ENCODE measurements around the gene TMEM218. TPM values are rescaled to one million over a fixed set of nuclear protein-coding genes. Genes with fewer than 3 reads are reported as not detected.

The TMEM218 gene
- total RNA-seq, 1 experiment from 2014 or later, result 17.9 TPM

DNA sequence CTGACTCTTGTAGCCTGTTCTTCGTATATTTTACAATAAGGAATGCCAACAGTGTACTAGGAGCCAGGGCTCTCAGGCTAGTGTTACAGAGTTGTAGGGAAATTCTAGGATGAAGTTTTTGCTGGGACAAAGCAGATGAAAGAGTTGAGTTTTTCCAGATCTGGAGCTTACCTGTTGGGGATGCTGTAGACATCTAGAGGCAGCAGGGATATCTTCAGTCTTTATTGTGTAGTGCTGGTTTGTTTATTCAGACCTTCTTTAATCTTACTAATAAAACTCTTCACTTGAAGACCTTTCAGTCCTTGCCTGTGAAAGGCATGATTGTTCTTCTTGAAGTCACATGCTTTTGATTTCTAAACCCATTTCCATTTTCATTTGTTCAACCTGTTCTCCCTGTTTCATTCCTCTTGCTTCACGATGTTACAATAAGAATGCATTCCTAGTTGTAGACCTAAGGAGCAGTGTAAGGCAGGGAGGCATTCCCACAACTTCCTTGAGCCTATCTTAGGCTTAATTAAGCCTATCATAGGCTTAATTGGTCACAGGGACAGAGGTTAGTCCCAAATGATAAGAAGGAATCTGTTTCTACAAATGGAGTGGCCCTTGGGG lies 56.2 kb downstream of the TMEM218 start:
- Histone ChIP-seq H3K9me3 (ENCODE audit: control insufficient read depth in 1 of 2, insufficient read depth in 1 of 2, low read depth in 1 of 2, low read length in 2 of 2) (no peaks in the 10 kb centered on the region), H4K20me1 (ENCODE audit: insufficient read depth) (no peaks in the 10 kb centered on the region), H3K4me2 (ENCODE audit: low read length) (no peak overlapping the region), H3K9ac (ENCODE audit: low read length) (no peak overlapping the region), H3K4me1 (ENCODE audit: control insufficient read depth in 1 of 2, insufficient read depth in 2 of 2, low read length in 2 of 2) (no peaks in the 10 kb centered on the region), H3K27ac (ENCODE audit: low read depth, low read length) (no peak overlapping the region), H3K9me2 (ENCODE audit: insufficient read depth) (no peaks in the 10 kb centered on the region), H2AFZ (ENCODE audit: low read depth, low read length, poor library complexity, severe bottlenecking) (no peak overlapping the region), H3K36me3 (ENCODE audit: control insufficient read depth in 1 of 2, insufficient read depth in 2 of 2, low read length in 2 of 2) (no peaks in the 10 kb centered on the region), H3K79me2 (ENCODE audit: insufficient read depth, low read length) (no peaks in the 10 kb centered on the region), H3K4me3 (replicated peaks in 1 of 2; ENCODE audit: low read depth in 1 of 2, low read length in 2 of 2) (no peak overlapping the region), H3K27me3 (ENCODE audit: insufficient read depth, low read length) (no peaks in the 10 kb centered on the region)
- TF ChIP-seq RAD21 (IDR thresholded peaks at IDR 0.05; ENCODE audit: low read depth), result no peak
- no peak for TF ChIP-seq YY1 (IDR thresholded peaks at IDR 0.05; ENCODE audit: extremely low read depth, insufficient replicate concordance, low read depth, low read length)
- TF ChIP-seq POLR2AphosphoS5 (IDR thresholded peaks at IDR 0.05; ENCODE audit: low read depth, low read length), result no peak
- TF ChIP-seq, protein P1, sequence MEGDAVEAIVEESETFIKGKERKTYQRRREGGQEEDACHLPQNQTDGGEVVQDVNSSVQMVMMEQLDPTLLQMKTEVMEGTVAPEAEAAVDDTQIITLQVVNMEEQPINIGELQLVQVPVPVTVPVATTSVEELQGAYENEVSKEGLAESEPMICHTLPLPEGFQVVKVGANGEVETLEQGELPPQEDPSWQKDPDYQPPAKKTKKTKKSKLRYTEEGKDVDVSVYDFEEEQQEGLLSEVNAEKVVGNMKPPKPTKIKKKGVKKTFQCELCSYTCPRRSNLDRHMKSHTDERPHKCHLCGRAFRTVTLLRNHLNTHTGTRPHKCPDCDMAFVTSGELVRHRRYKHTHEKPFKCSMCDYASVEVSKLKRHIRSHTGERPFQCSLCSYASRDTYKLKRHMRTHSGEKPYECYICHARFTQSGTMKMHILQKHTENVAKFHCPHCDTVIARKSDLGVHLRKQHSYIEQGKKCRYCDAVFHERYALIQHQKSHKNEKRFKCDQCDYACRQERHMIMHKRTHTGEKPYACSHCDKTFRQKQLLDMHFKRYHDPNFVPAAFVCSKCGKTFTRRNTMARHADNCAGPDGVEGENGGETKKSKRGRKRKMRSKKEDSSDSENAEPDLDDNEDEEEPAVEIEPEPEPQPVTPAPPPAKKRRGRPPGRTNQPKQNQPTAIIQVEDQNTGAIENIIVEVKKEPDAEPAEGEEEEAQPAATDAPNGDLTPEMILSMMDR (IDR thresholded peaks at IDR 0.05 in 2 of 3, conservative IDR thresholded peaks at IDR 0.05 in 1 of 3; ENCODE audit: borderline replicate concordance in 1 of 3, insufficient read depth in 1 of 3, low read depth in 2 of 3, low read length in 2 of 3), result no peak
- no peak for TF ChIP-seq JUND (IDR thresholded peaks at IDR 0.05)
- TF ChIP-seq, protein P2, sequence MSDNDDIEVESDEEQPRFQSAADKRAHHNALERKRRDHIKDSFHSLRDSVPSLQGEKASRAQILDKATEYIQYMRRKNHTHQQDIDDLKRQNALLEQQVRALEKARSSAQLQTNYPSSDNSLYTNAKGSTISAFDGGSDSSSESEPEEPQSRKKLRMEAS (IDR thresholded peaks at IDR 0.05), result no peak
- TF ChIP-seq SRF (IDR thresholded peaks at IDR 0.05; ENCODE audit: low read depth), result no peak
- TF ChIP-seq, protein P3, sequence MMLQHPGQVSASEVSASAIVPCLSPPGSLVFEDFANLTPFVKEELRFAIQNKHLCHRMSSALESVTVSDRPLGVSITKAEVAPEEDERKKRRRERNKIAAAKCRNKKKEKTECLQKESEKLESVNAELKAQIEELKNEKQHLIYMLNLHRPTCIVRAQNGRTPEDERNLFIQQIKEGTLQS (IDR thresholded peaks at IDR 0.05), result no peak
- TF ChIP-seq ZNF274 (IDR thresholded peaks at IDR 0.05; ENCODE audit: low read depth, low read length), result no peak
- TF ChIP-seq, protein P4, sequence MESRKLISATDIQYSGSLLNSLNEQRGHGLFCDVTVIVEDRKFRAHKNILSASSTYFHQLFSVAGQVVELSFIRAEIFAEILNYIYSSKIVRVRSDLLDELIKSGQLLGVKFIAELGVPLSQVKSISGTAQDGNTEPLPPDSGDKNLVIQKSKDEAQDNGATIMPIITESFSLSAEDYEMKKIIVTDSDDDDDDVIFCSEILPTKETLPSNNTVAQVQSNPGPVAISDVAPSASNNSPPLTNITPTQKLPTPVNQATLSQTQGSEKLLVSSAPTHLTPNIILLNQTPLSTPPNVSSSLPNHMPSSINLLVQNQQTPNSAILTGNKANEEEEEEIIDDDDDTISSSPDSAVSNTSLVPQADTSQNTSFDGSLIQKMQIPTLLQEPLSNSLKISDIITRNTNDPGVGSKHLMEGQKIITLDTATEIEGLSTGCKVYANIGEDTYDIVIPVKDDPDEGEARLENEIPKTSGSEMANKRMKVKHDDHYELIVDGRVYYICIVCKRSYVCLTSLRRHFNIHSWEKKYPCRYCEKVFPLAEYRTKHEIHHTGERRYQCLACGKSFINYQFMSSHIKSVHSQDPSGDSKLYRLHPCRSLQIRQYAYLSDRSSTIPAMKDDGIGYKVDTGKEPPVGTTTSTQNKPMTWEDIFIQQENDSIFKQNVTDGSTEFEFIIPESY (IDR thresholded peaks at IDR 0.05; ENCODE audit: extremely low read depth, insufficient replicate concordance, low read length), result no peak
- no peak for TF ChIP-seq TCF7L2 (IDR thresholded peaks at IDR 0.05; ENCODE audit: borderline replicate concordance, extremely low read depth, insufficient read depth, insufficient read length)
- no peak for TF ChIP-seq ELF1 (IDR thresholded peaks at IDR 0.05; ENCODE audit: borderline replicate concordance, low read depth)
- no peak for DNase-seq (ENCODE audit: low read depth, low spot score)
- RAD21 ChIA-PET (ENCODE audit: low non-redundant PET in 1 of 2, low total read pairs in 2 of 2, uncharacterized antibody in 2 of 2, unreplicated experiment in 2 of 2), result no interaction called here
- CTCF ChIA-PET, result no interaction called here
- no TSS peak for BruUV-seq (replicated peaks)
- ATAC-seq, result no peak
- POLR2A ChIA-PET, result no interaction called here
- intact Hi-C loops (cut with micrococcal nuclease), result no loop called here

Data from HCT116 (cell line).